ENCODE data around the gene PDXK. TPM values are rescaled to one million over a fixed set of nuclear protein-coding genes. Genes with fewer than 3 reads are reported as not detected.

PDXK gene
- total and polyA plus RNA-seq, 3 donors from 2014 or later, result 277 to 871 (median 327) TPM

GRCh38 chr21:43733529-43734071, 14.7 kb downstream of the PDXK start:
- TF ChIP-seq POLR2A (IDR thresholded peaks at IDR 0.05) (no peak), CTCF (IDR thresholded peaks at IDR 0.05) (no peak)
- H3K4me1 ChIP-seq, result peaks cover 76% of the 10 kb centered on the region
- H3K27me3 ChIP-seq, result no peaks in the 10 kb centered on the region
- H3K4me3 ChIP-seq, result no peak overlapping the region
- WGBS, 2 donors, result 55 to 56% methylated on average over 13 to 15 of the region's 15 CpGs
- DNase-seq, result peak; percentile 59
- H3K9me3 ChIP-seq, result no peaks in the 10 kb centered on the region
- H3K36me3 ChIP-seq (ENCODE audit: low read depth, missing control alignments), result no peaks in the 10 kb centered on the region
- peak overlapping the region; percentile 84 to 87 for H3K27ac ChIP-seq
- intact Hi-C loops (cut with DNase I; ENCODE audit: low total_unique reads), result no loop called here

- DNase-seq, result no peak
- WGBS, 2 donors, result 42 to 68% methylated on average over 18 to 25 of the region's 25 CpGs
- no peak overlapping the region for H3K4me3 ChIP-seq
- intact Hi-C loops (cut with DNase I; ENCODE audit: low total_unique reads), result no loop called here
- peaks cover 75% of the 10 kb centered on the region for H3K4me1 ChIP-seq
- no peaks in the 10 kb centered on the region for H3K36me3 ChIP-seq (ENCODE audit: low read depth, missing control alignments)
- H3K9me3 ChIP-seq, result no peaks in the 10 kb centered on the region
- H3K27ac ChIP-seq, result peak overlapping the region; percentile 84 to 87
- no peaks in the 10 kb centered on the region for H3K27me3 ChIP-seq
- no peak for TF ChIP-seq POLR2A (IDR thresholded peaks at IDR 0.05)
- TF ChIP-seq CTCF (IDR thresholded peaks at IDR 0.05), result no peak
Measured at GRCh38 chr21:43734131-43734927, 15.4 kb downstream of the PDXK start.

- Histone ChIP-seq H3K4me3 (no peak overlapping the region), H3K9me3 (no peaks in the 10 kb centered on the region), H3K36me3 (ENCODE audit: low read depth, missing control alignments) (no peaks in the 10 kb centered on the region), H3K27ac (peak overlapping the region; percentile 84 to 87), H3K27me3 (no peaks in the 10 kb centered on the region), H3K4me1 (peaks cover 76% of the 10 kb centered on the region)
- intact Hi-C loops (cut with DNase I; ENCODE audit: low total_unique reads), result no loop called here
- DNase-seq, result peak; percentile 79
- WGBS, 2 donors, result 30 to 37% methylated on average over 9 of the region's 9 CpGs
- TF ChIP-seq CTCF (IDR thresholded peaks at IDR 0.05) (no peak), POLR2A (IDR thresholded peaks at IDR 0.05) (no peak)
Measured at GRCh38 chr21:43734928-43735229, 15.9 kb downstream of the PDXK start.

- DNase-seq, result no peak
- TF ChIP-seq POLR2A (IDR thresholded peaks at IDR 0.05) (no peak), CTCF (IDR thresholded peaks at IDR 0.05) (no peak)
- 55 to 81% methylated on average over 17 to 22 of the region's 22 CpGs for WGBS, 2 donors
- H3K36me3 ChIP-seq (ENCODE audit: low read depth, missing control alignments), result no peaks in the 10 kb centered on the region
- H3K4me1 ChIP-seq, result peaks cover 82% of the 10 kb centered on the region
- no peak overlapping the region for H3K4me3 ChIP-seq
- H3K9me3 ChIP-seq, result no peaks in the 10 kb centered on the region
- H3K27ac ChIP-seq, result peak overlapping the region; percentile 84 to 87
- H3K27me3 ChIP-seq, result no peaks in the 10 kb centered on the region
- intact Hi-C loops (cut with DNase I; ENCODE audit: low total_unique reads), result no loop called here
Measured at GRCh38 chr21:43735236-43736091, 16.5 kb downstream of the PDXK start.

All from testis (tissue), 3 donors.